ENCODE data around the gene PPP2R3C. TPM values are rescaled to one million over a fixed set of nuclear protein-coding genes. Genes with fewer than 3 reads are reported as not detected.

Gene PPP2R3C
- total RNA-seq (10 to 100 TPM in 1 of 2 donors, 1 to 10 TPM in 1; 9.8 to 19.4 TPM), polyA plus RNA-seq (10 to 100 TPM in 1 of 2 donors, 1 to 10 TPM in 1; 6.9 to 14.6 TPM)

DNA sequence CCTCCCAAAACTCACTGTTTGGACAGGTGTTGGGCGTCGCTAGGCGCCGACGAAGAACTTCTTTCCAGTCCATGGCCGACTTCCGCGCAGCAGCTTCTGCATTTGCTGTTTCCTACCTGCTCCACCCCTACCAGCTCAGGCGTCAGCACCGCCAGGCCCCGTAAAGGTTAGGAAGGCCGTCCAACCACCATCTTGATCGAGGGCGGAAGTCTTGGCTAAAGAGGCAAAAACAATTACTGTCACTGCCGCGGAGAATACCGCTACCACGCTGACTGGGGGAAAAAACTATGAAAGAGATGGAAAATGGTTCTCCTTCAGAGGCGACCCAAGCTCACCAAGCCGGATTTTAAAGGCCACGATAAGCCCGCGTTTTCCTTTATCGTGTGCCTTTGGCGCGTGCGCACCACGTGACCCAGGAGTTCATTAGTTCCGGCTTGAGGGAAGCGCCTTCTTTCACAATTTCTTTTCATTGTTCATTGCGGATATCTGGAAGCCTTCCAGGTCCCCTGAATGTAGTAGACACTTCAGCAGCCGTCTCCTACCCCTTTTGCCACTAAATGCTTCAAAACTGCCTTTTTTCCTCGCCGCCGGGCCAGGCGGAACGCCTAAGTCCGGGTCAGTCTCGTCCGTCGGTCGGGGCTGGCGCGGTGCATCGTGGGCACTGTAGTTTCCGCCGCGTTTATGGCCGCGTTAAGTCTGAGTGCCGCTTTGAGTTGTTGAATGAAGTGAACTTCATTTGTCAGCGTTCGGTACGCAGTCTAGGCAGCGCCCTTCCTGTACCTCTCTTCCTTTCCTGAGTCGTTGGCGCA is at the start of gene PPP2R3C, which contains the start of gene PRORP:
Gene PPP2R3C (minus strand): TSS at position 104 of the 809 bp plus-strand sequence. CDS start 31 bp downstream, at position 73.
Gene PRORP (plus strand): TSS at position 666 of the 809 bp plus-strand sequence. CDS start 694 bp downstream, outside the sequence.
- Histone ChIP-seq H3K9me3 (ENCODE audit: control insufficient read depth in 4 of 4, low read length in 3 of 4) (no peaks in the 10 kb centered on the region), H3K36me3 (ENCODE audit: control insufficient read depth in 4 of 4, insufficient read depth in 3 of 4, low read depth in 1 of 4, low read length in 3 of 4) (no peaks in the 10 kb centered on the region), H3K27me3 (ENCODE audit: control insufficient read depth in 4 of 4, insufficient read depth in 4 of 4, low read length in 3 of 4) (no peaks in the 10 kb centered on the region), H3K9ac (ENCODE audit: low read depth in 1 of 2, low read length in 2 of 2) (peak within 1 kb of the TSS; percentile 96 to 99), H3K27ac (ENCODE audit: low read depth in 1 of 2, low read length in 2 of 2) (peak within 1 kb of the TSS; percentile 95 to 100), H3K4me3 (ENCODE audit: low read depth in 1 of 3, low read length in 3 of 3) (peak within 1 kb of the TSS; percentile 83 to 100 (median 90)), H3K4me1 (ENCODE audit: control insufficient read depth in 4 of 4, insufficient read depth in 4 of 4, low read length in 3 of 4) (peaks cover 1 to 24% (median 19%) of the 10 kb centered on the region in 4 donors)
- DNase-seq (ENCODE audit: low spot score), result peak; percentile 87
- under 1% methylated on average over 57 of the region's 57 CpGs for WGBS
- TF ChIP-seq NR2F2 (IDR thresholded peaks at IDR 0.05) (peak; percentile 86), YY1 (IDR thresholded peaks at IDR 0.05) (peak; percentile 99), SP1 (IDR thresholded peaks at IDR 0.05) (peak; percentile 85), TAF1 (conservative IDR thresholded peaks at IDR 0.05) (peak; percentile 88), JUND (IDR thresholded peaks at IDR 0.05) (peak in 1 of 2 donors; percentile 8), GABPA (IDR thresholded peaks at IDR 0.05 in 1 of 2, conservative IDR thresholded peaks at IDR 0.05 in 1 of 2) (peak; percentile 36 to 85), RXRA (IDR thresholded peaks at IDR 0.05) (peak; percentile 63 to 68), FOXA1 (IDR thresholded peaks at IDR 0.05) (no peak), HNF4G (IDR thresholded peaks at IDR 0.05) (no peak), EGR1 (IDR thresholded peaks at IDR 0.05; ENCODE audit: low read depth in 2 of 2) (peak; percentile 26 to 77), HNF4A (conservative IDR thresholded peaks at IDR 0.05) (peak; percentile 33 to 55), RAD21 (IDR thresholded peaks at IDR 0.05) (no peak), FOXA2 (IDR thresholded peaks at IDR 0.05) (no peak)
- TF ChIP-seq, protein P1, sequence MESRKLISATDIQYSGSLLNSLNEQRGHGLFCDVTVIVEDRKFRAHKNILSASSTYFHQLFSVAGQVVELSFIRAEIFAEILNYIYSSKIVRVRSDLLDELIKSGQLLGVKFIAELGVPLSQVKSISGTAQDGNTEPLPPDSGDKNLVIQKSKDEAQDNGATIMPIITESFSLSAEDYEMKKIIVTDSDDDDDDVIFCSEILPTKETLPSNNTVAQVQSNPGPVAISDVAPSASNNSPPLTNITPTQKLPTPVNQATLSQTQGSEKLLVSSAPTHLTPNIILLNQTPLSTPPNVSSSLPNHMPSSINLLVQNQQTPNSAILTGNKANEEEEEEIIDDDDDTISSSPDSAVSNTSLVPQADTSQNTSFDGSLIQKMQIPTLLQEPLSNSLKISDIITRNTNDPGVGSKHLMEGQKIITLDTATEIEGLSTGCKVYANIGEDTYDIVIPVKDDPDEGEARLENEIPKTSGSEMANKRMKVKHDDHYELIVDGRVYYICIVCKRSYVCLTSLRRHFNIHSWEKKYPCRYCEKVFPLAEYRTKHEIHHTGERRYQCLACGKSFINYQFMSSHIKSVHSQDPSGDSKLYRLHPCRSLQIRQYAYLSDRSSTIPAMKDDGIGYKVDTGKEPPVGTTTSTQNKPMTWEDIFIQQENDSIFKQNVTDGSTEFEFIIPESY (IDR thresholded peaks at IDR 0.05), result peak; percentile 68
- TF ChIP-seq, protein P2, sequence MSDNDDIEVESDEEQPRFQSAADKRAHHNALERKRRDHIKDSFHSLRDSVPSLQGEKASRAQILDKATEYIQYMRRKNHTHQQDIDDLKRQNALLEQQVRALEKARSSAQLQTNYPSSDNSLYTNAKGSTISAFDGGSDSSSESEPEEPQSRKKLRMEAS (IDR thresholded peaks at IDR 0.05), result peak; percentile 89
- TF ChIP-seq, protein P3, sequence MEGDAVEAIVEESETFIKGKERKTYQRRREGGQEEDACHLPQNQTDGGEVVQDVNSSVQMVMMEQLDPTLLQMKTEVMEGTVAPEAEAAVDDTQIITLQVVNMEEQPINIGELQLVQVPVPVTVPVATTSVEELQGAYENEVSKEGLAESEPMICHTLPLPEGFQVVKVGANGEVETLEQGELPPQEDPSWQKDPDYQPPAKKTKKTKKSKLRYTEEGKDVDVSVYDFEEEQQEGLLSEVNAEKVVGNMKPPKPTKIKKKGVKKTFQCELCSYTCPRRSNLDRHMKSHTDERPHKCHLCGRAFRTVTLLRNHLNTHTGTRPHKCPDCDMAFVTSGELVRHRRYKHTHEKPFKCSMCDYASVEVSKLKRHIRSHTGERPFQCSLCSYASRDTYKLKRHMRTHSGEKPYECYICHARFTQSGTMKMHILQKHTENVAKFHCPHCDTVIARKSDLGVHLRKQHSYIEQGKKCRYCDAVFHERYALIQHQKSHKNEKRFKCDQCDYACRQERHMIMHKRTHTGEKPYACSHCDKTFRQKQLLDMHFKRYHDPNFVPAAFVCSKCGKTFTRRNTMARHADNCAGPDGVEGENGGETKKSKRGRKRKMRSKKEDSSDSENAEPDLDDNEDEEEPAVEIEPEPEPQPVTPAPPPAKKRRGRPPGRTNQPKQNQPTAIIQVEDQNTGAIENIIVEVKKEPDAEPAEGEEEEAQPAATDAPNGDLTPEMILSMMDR (IDR thresholded peaks at IDR 0.05; ENCODE audit: low read depth, low read length, missing input control), result no peak
- TF ChIP-seq, protein P4, sequence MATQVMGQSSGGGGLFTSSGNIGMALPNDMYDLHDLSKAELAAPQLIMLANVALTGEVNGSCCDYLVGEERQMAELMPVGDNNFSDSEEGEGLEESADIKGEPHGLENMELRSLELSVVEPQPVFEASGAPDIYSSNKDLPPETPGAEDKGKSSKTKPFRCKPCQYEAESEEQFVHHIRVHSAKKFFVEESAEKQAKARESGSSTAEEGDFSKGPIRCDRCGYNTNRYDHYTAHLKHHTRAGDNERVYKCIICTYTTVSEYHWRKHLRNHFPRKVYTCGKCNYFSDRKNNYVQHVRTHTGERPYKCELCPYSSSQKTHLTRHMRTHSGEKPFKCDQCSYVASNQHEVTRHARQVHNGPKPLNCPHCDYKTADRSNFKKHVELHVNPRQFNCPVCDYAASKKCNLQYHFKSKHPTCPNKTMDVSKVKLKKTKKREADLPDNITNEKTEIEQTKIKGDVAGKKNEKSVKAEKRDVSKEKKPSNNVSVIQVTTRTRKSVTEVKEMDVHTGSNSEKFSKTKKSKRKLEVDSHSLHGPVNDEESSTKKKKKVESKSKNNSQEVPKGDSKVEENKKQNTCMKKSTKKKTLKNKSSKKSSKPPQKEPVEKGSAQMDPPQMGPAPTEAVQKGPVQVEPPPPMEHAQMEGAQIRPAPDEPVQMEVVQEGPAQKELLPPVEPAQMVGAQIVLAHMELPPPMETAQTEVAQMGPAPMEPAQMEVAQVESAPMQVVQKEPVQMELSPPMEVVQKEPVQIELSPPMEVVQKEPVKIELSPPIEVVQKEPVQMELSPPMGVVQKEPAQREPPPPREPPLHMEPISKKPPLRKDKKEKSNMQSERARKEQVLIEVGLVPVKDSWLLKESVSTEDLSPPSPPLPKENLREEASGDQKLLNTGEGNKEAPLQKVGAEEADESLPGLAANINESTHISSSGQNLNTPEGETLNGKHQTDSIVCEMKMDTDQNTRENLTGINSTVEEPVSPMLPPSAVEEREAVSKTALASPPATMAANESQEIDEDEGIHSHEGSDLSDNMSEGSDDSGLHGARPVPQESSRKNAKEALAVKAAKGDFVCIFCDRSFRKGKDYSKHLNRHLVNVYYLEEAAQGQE (IDR thresholded peaks at IDR 0.05), result peak; percentile 14
- TF ChIP-seq, protein P5, sequence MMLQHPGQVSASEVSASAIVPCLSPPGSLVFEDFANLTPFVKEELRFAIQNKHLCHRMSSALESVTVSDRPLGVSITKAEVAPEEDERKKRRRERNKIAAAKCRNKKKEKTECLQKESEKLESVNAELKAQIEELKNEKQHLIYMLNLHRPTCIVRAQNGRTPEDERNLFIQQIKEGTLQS (IDR thresholded peaks at IDR 0.05), result no peak
